Coronary artery (tissue), 2 donors: ENCODE measurements around the gene BEGAIN.

Experiments used
- DNase-seq: peaks from one replicate; pipeline ENCODE4 v3.0.0-alpha.2; 2017; ENCODE audit warnings: low spot score
- H3K27ac ChIP-seq, 2 donors: fragments of 200-600 bp; sonication (generic); one replicate each; pipeline ENCODE4 v1.5.1; 2016 to 2019
- H3K4me3 ChIP-seq: fragments of 200-600 bp; sonication (generic); 2 replicates; pipeline ENCODE4 v1.5.1; 2016; ENCODE audit warnings: mild to moderate bottlenecking, moderate library complexity
- CTCF ChIP-seq: fragments of 200-600 bp; sonication (generic); IDR thresholded peaks from one replicate; pipeline ENCODE4 v1.5.1; 2019; ENCODE audit warnings: antibody characterized with exemption

The BEGAIN gene

GRCh38 chr14:100599981-100600380 is 12.8 kb upstream of the BEGAIN start:
- TF ChIP-seq CTCF = no peak
- no peak for DNase-seq
- no peak overlapping the region for H3K27ac ChIP-seq
- no peak overlapping the region for H3K4me3 ChIP-seq

GRCh38 chr14:100594625-100594951 is 7.4 kb upstream of the BEGAIN start:
- no peak overlapping the region for H3K4me3 ChIP-seq
- no peak overlapping the region for H3K27ac ChIP-seq
- DNase-seq = no peak
- no peak for TF ChIP-seq CTCF

GRCh38 chr14:100593751-100594624 is 6.8 kb upstream of the BEGAIN start:
- Histone ChIP-seq H3K4me3 (no peak overlapping the region), H3K27ac (no peak overlapping the region)
- no peak for TF ChIP-seq CTCF
- DNase-seq = no peak

- Histone ChIP-seq H3K27ac (no peak overlapping the region), H3K4me3 (no peak overlapping the region)
- TF ChIP-seq CTCF = no peak
- no peak for DNase-seq
These were observed 5.8 kb upstream of the BEGAIN start for GRCh38 chr14:100592972-100593371.

- Histone ChIP-seq H3K27ac (no peak overlapping the region), H3K4me3 (no peak overlapping the region)
- no peak for DNase-seq
- TF ChIP-seq CTCF = no peak
These were observed 5.3 kb upstream of the BEGAIN start for GRCh38 chr14:100592461-100592891.

- DNase-seq = no peak
These were observed 4.5 kb upstream of the BEGAIN start for GRCh38 chr14:100591453-100592371.

More at GRCh38 chr14:100591453-100592371, 4.5 kb upstream of the BEGAIN start:
- Histone ChIP-seq H3K27ac (no peak overlapping the region), H3K4me3 (no peak overlapping the region)
- no peak for TF ChIP-seq CTCF
